Prostate gland (tissue), 2 donors: ENCODE data around the gene MBP. TPM values are rescaled to one million over a fixed set of nuclear protein-coding genes. Genes with fewer than 3 reads are reported as not detected.

Source experiments
- DNase-seq: peaks from one replicate; pipeline ENCODE4 v3.0.0-alpha.2; 2019; ENCODE audit warnings: low spot score
- H3K27ac ChIP-seq, 2 donors: fragments of 200-600 bp; sonication (generic); 2 replicates each; pipeline ENCODE4 v1.5.1; 2017 to 2019
- H3K27me3 ChIP-seq: fragments of 200-600 bp; sonication (generic); replicated peaks from 2 replicates; pipeline ENCODE4 v1.5.1; 2019; ENCODE audit not compliant: insufficient read depth
- H3K36me3 ChIP-seq, 2 donors: fragments of 200-600 bp; sonication (generic); 1 replicate in 1 of 2; 2 replicates in 1 of 2; pipeline versions ENCODE4 v1.5.1 to v1.8.1; 2017 to 2019
- H3K4me1 ChIP-seq: fragments of 200-600 bp; sonication (generic); replicated peaks from 2 replicates; pipeline ENCODE4 v1.5.1; 2019
- H3K4me3 ChIP-seq, 2 donors: fragments of 200-600 bp; sonication (generic); 2 replicates each; pipeline ENCODE4 v1.5.1; 2017 to 2019
- H3K9me3 ChIP-seq: fragments of 200-600 bp; sonication (generic); 2 replicates; pipeline ENCODE4 v1.5.1; 2017
- POLR2A ChIP-seq: fragments of 450-650 bp; IDR thresholded peaks from one replicate; pipeline ENCODE4 v1.6.1; 2016; ENCODE audit warnings: antibody characterized with exemption, mild to moderate bottlenecking
- POLR2AphosphoS5 ChIP-seq: sonication (generic); formaldehyde crosslinking; IDR thresholded peaks from one replicate; pipeline ENCODE4 v1.6.1; 2017; ENCODE audit warnings: antibody characterized with exemption
- WGBS: methylation state at CpG from one replicate; pipeline ENCODE4 v1.1.5; 2018; 5-methylcytosine and 5-hydroxymethylcytosine counted together
- intact Hi-C: fragments of 100-400 bp; cut with DNase I; formaldehyde crosslinking; loops from one replicate; pipeline ENCODE4 v1.14.2; 2022
- total RNA-seq, 2 donors: library from RNA; depleted of rRNA; stranded (reverse); fragments of >200 nt; gene quantifications; one replicate each; pipeline ENCODE4 v1.1.0, GENCODE V29; 2016
- TF ChIP-seq, protein P1 (sequence below), 4 experiments: fragments of 200-600 bp in 2 of 4; fragments of 450-650 bp in 2 of 4; sonication (generic) in 2 of 4; IDR thresholded peaks; 1 replicate in 3 of 4; 2 replicates in 1 of 4; pipeline ENCODE4 v1.5.1; 2016 to 2019; ENCODE audit warnings: antibody characterized with exemption in 4 of 4, mild to moderate bottlenecking in 2 of 4, moderate library complexity in 2 of 4

Gene MBP
- total RNA-seq, 2 donors from 2014 or later = 19.8 to 43.5 TPM

DNA sequence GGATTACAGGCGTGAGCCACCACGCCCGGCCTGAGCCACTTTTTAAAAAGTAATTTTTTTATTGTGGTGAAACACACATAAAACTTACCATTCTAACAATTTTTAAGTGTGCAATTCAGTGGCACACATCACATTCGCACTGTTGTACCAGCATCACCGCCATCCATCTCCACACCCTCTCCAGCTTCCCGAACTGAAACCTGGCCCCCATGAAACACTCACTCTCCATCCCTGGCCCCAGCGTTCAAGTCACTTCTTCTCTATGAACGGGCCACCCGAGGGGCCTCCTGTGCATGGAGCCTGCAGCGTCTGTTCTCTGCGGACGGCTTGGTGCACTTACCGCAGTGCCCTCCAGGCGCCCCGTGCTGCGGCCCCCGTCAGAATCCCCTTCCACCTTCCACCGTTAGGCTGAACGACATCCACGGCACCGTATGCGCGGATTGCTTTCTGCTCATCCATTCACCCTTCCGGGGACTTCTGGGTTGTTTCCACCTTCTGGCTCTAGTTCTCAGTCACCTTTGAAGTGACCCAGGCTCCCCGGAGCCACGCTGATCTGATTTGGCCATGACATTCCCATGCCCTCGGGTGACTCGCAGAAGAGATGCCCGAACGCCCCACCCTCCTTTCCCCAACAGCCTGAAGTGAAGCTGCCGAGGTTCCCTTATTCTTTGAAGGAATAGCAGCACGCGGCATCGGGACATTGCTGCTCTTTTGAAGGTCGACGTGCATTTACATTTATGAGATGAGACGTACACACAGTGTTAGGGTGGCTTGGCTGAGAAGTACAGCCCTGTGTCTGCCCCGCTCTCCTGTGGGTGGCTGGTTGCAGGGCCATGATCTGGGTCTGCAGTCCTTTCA is 134.4 kb downstream of the MBP start:
- no peaks in the 10 kb centered on the region for H3K4me1 ChIP-seq
- no peak overlapping the region for H3K4me3 ChIP-seq
- no peak for DNase-seq
- no peaks in the 10 kb centered on the region for H3K36me3 ChIP-seq
- H3K9me3 ChIP-seq = no peaks in the 10 kb centered on the region
- H3K27ac ChIP-seq = no peak overlapping the region
- TF ChIP-seq, protein P1, sequence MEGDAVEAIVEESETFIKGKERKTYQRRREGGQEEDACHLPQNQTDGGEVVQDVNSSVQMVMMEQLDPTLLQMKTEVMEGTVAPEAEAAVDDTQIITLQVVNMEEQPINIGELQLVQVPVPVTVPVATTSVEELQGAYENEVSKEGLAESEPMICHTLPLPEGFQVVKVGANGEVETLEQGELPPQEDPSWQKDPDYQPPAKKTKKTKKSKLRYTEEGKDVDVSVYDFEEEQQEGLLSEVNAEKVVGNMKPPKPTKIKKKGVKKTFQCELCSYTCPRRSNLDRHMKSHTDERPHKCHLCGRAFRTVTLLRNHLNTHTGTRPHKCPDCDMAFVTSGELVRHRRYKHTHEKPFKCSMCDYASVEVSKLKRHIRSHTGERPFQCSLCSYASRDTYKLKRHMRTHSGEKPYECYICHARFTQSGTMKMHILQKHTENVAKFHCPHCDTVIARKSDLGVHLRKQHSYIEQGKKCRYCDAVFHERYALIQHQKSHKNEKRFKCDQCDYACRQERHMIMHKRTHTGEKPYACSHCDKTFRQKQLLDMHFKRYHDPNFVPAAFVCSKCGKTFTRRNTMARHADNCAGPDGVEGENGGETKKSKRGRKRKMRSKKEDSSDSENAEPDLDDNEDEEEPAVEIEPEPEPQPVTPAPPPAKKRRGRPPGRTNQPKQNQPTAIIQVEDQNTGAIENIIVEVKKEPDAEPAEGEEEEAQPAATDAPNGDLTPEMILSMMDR (IDR thresholded peaks at IDR 0.05) = no peak
- TF ChIP-seq POLR2A = no peak
- no peak for TF ChIP-seq POLR2AphosphoS5
- H3K27me3 ChIP-seq = no peaks in the 10 kb centered on the region
- 89% methylated on average over 38 of the region's 38 CpGs for WGBS
- intact Hi-C loops = no loop called here

DNA sequence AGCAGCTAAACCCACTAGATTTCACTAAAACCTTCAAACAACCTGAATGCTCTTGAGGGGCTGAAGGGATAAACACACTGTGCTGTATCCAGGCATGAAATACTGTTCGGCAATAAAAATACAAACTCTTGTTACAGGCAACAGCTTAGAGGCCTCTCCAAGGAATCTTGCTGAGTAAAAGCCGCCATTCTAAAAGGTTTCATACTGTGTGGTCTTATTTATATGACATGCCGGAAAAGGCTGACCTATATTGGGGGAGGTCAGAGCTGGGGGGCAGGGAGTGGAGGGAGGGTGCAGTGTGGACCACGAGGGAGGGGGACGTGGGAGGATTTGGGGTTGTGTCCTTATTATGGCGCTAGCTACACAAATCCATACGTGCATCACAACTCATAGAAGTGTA is 136.2 kb downstream of the MBP start:
- Histone ChIP-seq H3K4me1 (no peaks in the 10 kb centered on the region), H3K27me3 (no peaks in the 10 kb centered on the region), H3K36me3 (no peaks in the 10 kb centered on the region), H3K4me3 (no peak overlapping the region), H3K27ac (no peak overlapping the region), H3K9me3 (no peaks in the 10 kb centered on the region)
- no peak for DNase-seq
- WGBS = 67% methylated on average over 7 of the region's 7 CpGs
- intact Hi-C loops = no loop called here
- TF ChIP-seq POLR2A (no peak), POLR2AphosphoS5 (no peak)
- TF ChIP-seq, protein P1 (IDR thresholded peaks at IDR 0.05) = no peak

DNA sequence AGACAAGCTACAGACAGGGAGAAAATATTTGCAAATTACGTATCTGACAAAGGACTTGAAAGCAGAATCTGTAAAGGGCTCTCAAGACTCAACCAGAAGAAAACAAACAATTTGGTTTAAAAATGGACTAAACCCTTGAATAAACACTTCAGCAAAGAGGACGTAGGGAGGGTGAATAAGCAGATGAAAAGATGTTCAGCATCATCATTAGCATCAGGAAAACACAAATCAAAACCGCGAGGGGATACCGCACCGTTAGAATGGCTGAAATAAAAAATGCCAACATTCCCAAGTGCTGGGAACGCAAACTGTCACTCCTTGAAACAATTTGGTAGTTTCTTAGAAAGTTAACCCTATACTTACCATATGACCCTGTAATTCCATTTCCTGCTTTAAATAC is 136.7 kb downstream of the MBP start:
- Histone ChIP-seq H3K27ac (no peak overlapping the region), H3K4me3 (no peak overlapping the region), H3K36me3 (no peaks in the 10 kb centered on the region), H3K9me3 (no peaks in the 10 kb centered on the region), H3K27me3 (no peaks in the 10 kb centered on the region), H3K4me1 (no peaks in the 10 kb centered on the region)
- intact Hi-C loops = no loop called here
- DNase-seq = no peak
- TF ChIP-seq POLR2A = no peak
- TF ChIP-seq, protein P1 (IDR thresholded peaks at IDR 0.05) = no peak
- TF ChIP-seq POLR2AphosphoS5 = no peak
- 43% methylated on average over 7 of the region's 7 CpGs for whole genome bisulfite sequencing

DNA sequence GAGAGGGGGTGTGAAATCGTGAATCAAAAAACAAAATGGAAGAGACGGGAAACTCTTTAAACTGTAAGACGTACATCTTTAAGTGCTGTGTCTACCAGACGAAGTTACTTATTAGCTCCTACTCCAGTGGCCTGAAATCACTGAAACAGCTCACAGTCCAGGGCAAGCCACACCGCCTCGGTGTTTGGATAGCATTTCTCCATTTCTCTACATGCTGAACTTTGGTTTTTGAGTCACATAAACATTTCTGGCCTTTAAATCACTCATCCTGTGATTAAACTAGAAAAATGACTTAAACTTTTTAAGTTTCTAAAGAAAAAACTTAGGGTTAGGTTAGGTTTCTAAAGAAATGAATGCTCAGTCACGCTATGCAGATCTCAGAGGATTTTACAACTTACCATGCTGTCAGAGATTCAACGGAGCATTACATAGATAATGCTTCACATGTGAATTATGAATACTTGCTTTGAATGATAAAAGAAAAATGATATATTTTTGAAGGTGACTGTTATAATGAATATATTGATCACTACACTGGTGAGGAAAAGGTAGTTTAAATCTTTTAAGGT is 138.4 kb downstream of the MBP start:
- Histone ChIP-seq H3K4me3 (no peak overlapping the region), H3K36me3 (no peaks in the 10 kb centered on the region), H3K27ac (no peak overlapping the region), H3K27me3 (no peaks in the 10 kb centered on the region), H3K9me3 (no peaks in the 10 kb centered on the region), H3K4me1 (no peaks in the 10 kb centered on the region)
- DNase-seq = no peak
- TF ChIP-seq POLR2A = no peak
- no peak for TF ChIP-seq POLR2AphosphoS5
- TF ChIP-seq, protein P1 (IDR thresholded peaks at IDR 0.05) = no peak
- 80% methylated on average over 8 of the region's 8 CpGs for WGBS
- intact Hi-C loops = no loop called here

DNA sequence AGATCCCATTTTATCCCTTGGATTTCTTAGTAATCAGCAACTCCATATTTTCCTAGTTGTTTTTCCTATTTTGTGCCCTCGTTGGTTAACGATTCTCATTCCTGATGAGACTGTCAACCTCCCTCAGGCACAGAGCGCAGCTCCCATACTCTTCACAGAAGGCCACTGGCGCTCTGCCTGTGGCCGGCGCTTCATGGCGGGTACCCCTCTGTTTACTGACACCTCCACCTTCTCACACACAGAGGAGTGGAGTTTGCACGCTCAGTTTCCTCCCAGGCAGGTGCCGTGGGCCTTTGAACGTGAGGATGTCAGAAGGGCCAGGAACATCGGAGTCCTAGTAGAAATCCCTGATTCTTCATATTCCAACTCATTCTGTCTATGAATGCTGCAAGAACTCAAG is 139.0 kb downstream of the MBP start:
- no peaks in the 10 kb centered on the region for H3K27me3 ChIP-seq
- H3K4me3 ChIP-seq = no peak overlapping the region
- no peaks in the 10 kb centered on the region for H3K36me3 ChIP-seq
- TF ChIP-seq, protein P1 (IDR thresholded peaks at IDR 0.05) = no peak
- TF ChIP-seq POLR2A (no peak), POLR2AphosphoS5 (no peak)
- H3K4me1 ChIP-seq = no peaks in the 10 kb centered on the region
- DNase-seq = no peak
- WGBS = 91% methylated on average over 11 of the region's 11 CpGs
- no peaks in the 10 kb centered on the region for H3K9me3 ChIP-seq
- H3K27ac ChIP-seq = no peak overlapping the region
- intact Hi-C loops = no loop called here
